Caki2 (cell line): ENCODE measurements around the gene OBSCN. TPM values are rescaled to one million over a fixed set of nuclear protein-coding genes. Genes with fewer than 3 reads are reported as not detected.
"Not testable (repeated sequence)": the region's sequence is repeated elsewhere in the genome, so short reads cannot be mapped to it uniquely, and the experiment has no call there.

Source experiments
- DNase-seq: peaks from one replicate; pipeline ENCODE4 v3.0.0-alpha.2; 2015; ENCODE audit warnings: low read depth
- in situ Hi-C: cut with HindIII; loops from 2 replicates; pipeline ENCODE4 v1.10.0; 2016; ENCODE audit warnings: low sequenced_read_pairs, low pct_unique_long_range_greater_than_20kb, mixed read lengths
- total RNA-seq: library from RNA; depleted of rRNA; stranded (reverse); fragments of >200 nt; shearing (Covaris generic); gene quantifications from 2 replicates; pipeline ENCODE4 v1.2.3, GENCODE V29; 2014; ENCODE audit warnings: low replicate concordance

OBSCN gene
- total RNA-seq, 1 experiment from 2014 or later = 16.7 TPM

GRCh38 chr1:228265167-228265566, 57.3 kb downstream of the OBSCN start:
- in situ Hi-C loops = no loop called here
- no peak for DNase-seq

- DNase-seq = no peak
- in situ Hi-C loops = no loop called here
Measured at GRCh38 chr1:228267962-228268880, 60.4 kb downstream of the OBSCN start.

- in situ Hi-C loops = no loop called here
- no peak for DNase-seq
Measured at GRCh38 chr1:228268881-228269265, 61.0 kb downstream of the OBSCN start.

GRCh38 chr1:228269431-228269830, 61.6 kb downstream of the OBSCN start:
- in situ Hi-C loops = not testable (repeated sequence)

GRCh38 chr1:228270032-228270431, 62.2 kb downstream of the OBSCN start:
- in situ Hi-C loops = no loop called here
- no peak for DNase-seq

More at GRCh38 chr1:228269431-228269830, 61.6 kb downstream of the OBSCN start:
- DNase-seq = not testable (repeated sequence)

GRCh38 chr1:228271701-228272251, 63.9 kb downstream of the OBSCN start:
- in situ Hi-C loops = no loop called here
- DNase-seq = no peak

GRCh38 chr1:228272331-228272791, 64.5 kb downstream of the OBSCN start:
- no peak for DNase-seq
- in situ Hi-C loops = no loop called here

- in situ Hi-C loops = no loop called here
- DNase-seq = no peak
Measured at GRCh38 chr1:228272831-228273571, 65.2 kb downstream of the OBSCN start.

GRCh38 chr1:228273720-228274451, 66.0 kb downstream of the OBSCN start:
- no peak for DNase-seq
- in situ Hi-C loops = no loop called here

GRCh38 chr1:228274452-228275178, 66.8 kb downstream of the OBSCN start:
- DNase-seq = no peak
- in situ Hi-C loops = no loop called here

- no peak for DNase-seq
- in situ Hi-C loops = no loop called here
Measured at GRCh38 chr1:228275179-228275429, 67.3 kb downstream of the OBSCN start.

GRCh38 chr1:228275430-228276173, 67.8 kb downstream of the OBSCN start:
- in situ Hi-C loops = no loop called here
- DNase-seq = no peak

GRCh38 chr1:228276174-228276831, 68.5 kb downstream of the OBSCN start:
- DNase-seq = no peak
- in situ Hi-C loops = no loop called here

- in situ Hi-C loops = no loop called here
- no peak for DNase-seq
Measured at GRCh38 chr1:228276901-228277490, 69.2 kb downstream of the OBSCN start.

- in situ Hi-C loops = no loop called here
- DNase-seq = no peak
Measured at GRCh38 chr1:228277491-228278431, 69.9 kb downstream of the OBSCN start.
